Spleen (tissue), 7 donors: ENCODE data around the gene GPR141.

ENCODE experiments used
- POLR2AphosphoS5 ChIP-seq, 3 donors: sonication (generic); formaldehyde crosslinking; IDR thresholded peaks; one replicate each; pipeline ENCODE4 v1.5.1; 2017; ENCODE audit warnings: antibody characterized with exemption in 3 of 3
- TF ChIP-seq, protein P1 (sequence below), 11 experiments: fragments of 200-600 bp in 7 of 11; fragments of 450-650 bp in 4 of 11; sonication (generic) in 4 of 11; IDR thresholded peaks in 8 of 11; conservative IDR thresholded peaks in 3 of 11; 1 replicate in 7 of 11; 2 replicates in 4 of 11; pipeline versions ENCODE4 v1.4.0 to v1.8.0; 2016 to 2021; ENCODE audit warnings: antibody characterized with exemption in 11 of 11, inconsistent platforms in 4 of 11, mild to moderate bottlenecking in 1 of 11
- donor health status: DM: no; HTN: no; CAD: no; lungs with moderate emphysema.
- donor health status: DM: no; HTN: no; CAD: no.
- donor health status: DM: no; HTN: no; CAD: no.

DNA sequence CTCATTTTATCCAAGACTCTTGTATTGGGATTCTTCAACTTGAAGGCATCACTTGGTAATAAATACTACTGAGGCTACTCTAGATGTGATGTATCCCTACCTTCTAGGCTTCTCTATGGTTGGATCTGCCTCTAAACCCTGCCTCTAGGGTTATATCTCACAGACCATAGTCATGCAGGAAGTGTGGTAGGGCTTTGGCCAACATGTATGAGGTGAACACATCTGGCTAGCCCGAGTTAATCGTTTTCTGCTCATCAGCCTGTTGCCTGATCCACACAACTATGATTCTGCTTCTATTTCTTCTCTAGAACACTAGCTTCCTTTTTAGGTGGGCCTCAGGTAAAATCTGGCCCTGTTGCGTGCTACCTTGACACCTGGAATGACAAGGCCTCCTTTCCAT, 86.2 kb downstream of the GPR141 start:
- TF ChIP-seq, protein P1, sequence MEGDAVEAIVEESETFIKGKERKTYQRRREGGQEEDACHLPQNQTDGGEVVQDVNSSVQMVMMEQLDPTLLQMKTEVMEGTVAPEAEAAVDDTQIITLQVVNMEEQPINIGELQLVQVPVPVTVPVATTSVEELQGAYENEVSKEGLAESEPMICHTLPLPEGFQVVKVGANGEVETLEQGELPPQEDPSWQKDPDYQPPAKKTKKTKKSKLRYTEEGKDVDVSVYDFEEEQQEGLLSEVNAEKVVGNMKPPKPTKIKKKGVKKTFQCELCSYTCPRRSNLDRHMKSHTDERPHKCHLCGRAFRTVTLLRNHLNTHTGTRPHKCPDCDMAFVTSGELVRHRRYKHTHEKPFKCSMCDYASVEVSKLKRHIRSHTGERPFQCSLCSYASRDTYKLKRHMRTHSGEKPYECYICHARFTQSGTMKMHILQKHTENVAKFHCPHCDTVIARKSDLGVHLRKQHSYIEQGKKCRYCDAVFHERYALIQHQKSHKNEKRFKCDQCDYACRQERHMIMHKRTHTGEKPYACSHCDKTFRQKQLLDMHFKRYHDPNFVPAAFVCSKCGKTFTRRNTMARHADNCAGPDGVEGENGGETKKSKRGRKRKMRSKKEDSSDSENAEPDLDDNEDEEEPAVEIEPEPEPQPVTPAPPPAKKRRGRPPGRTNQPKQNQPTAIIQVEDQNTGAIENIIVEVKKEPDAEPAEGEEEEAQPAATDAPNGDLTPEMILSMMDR (IDR thresholded peaks at IDR 0.05 in 8 of 11, conservative IDR thresholded peaks at IDR 0.05 in 3 of 11): no peak
- no peak for TF ChIP-seq POLR2AphosphoS5 (IDR thresholded peaks at IDR 0.05)
